GM18873 (cell line): Measurements from ENCODE around the gene ABR.

ENCODE experiments used
- ATAC-seq: cut with Tn5 transposase; IDR thresholded peaks from one replicate; pipeline ENCODE4 v1.9.1; 2021; ENCODE audit warnings: mild to moderate bottlenecking, moderate library complexity, moderate number of reproducible peaks; ENCODE audit not compliant: unreplicated experiment, low FRiP score

The ABR gene

DNA sequence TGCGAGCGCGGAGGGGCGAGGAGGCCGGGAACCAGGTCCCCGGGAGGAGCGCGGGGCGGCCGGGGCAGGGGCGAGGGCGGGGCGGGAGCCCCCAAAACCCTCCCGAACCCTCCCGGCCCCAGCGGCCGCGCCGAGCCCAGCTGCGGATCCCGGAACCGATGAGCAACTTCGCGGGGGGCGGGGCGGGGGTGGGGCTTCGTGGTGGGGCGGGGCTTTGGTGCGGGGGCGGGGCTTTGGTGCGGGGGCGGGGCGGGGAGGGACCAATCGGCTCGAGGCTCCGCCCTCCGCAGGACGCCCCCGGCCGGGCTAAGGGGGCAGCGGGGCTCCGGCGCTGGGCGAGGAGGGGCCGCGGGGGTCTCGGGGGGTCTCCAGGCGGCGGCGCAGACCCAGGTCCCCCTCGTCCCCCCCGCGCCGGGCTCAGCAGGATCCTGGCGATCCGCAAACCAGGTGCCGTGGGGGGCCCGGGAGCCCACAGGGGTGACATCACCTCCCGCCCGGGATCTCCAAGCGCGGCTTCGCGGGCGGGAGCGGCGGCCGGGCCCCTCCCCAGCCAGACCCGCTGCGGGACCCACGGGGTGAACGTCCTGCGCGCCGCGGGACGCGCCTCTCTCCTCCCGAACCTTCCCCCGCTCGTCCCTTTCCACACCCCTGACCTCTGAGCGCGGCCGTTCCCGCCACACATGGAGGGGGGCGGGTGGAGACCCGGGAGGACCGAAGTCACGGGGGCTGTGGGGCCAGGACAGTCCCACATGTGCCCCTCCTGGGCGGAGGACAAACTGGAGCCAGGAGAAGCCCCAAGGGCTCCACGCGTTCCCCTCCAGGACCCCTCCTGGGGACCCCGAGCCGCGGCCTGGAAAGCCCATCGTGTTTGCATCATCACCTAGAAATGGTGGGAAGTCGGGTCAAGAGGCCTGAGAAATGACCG is at the start of gene ABR:
ABR (minus strand) TSS at position 164 of the 925 bp plus-strand sequence. CDS start 254 bp downstream, outside the sequence.
- ATAC-seq = no peak

DNA sequence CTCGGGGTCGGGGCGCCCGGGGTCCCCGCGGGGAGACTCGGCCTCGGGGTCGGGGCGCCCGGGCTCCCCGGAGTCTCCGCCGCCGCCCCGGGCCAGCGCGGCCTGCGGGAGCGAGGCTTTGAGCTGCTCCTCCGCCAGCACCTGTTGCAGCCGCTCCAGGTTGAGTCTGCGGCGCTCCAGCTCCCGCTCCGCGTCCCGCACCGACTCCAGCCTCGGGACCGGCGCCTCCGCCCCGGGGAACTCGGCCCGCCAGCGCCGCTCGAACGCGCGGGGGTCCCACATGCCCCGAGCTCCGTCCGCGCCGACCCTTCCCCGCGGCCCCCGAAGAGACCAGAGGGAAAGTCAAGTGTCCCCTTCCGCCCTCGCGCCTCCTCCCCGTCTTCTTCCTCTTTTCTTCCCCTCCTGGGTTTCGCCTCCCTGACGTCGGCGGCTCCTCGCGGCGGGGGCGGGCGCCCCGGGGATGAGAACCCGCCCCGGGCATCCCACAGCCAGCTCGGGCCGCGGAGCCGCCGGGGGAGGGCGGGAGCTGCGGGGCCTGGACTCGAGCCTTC is 49.6 kb upstream of the ABR start:
- ATAC-seq = no peak

DNA sequence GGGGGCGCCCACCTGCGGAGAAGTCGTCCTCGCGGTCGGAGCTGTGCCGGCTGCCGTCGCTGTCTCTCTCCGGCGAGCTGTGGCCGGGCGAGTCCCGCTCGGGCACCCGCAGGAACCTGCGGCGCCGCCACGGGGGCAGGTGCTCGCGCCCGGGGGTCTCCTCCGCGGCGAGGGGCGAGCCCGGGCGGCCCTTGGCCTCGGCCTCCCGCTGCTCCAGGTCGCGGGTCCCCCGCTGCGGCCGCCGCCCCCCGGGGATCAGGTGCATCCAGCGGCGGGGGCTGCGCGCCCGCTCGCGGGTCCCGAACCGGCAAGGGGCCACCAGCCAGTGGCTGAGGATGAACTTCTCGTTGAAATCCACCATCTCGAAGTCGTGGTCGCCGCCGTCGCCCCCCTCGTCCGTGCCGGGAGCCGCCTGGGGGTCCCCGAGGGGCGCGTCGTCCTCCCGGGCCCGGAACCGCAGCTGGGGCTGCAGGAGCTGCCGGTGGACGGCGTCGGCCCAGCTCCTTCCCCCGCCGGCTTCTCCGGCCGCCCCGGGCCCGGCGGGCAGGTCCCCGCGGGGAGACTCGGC is 49.1 kb upstream of the ABR start:
- ATAC-seq = peak; percentile 19

DNA sequence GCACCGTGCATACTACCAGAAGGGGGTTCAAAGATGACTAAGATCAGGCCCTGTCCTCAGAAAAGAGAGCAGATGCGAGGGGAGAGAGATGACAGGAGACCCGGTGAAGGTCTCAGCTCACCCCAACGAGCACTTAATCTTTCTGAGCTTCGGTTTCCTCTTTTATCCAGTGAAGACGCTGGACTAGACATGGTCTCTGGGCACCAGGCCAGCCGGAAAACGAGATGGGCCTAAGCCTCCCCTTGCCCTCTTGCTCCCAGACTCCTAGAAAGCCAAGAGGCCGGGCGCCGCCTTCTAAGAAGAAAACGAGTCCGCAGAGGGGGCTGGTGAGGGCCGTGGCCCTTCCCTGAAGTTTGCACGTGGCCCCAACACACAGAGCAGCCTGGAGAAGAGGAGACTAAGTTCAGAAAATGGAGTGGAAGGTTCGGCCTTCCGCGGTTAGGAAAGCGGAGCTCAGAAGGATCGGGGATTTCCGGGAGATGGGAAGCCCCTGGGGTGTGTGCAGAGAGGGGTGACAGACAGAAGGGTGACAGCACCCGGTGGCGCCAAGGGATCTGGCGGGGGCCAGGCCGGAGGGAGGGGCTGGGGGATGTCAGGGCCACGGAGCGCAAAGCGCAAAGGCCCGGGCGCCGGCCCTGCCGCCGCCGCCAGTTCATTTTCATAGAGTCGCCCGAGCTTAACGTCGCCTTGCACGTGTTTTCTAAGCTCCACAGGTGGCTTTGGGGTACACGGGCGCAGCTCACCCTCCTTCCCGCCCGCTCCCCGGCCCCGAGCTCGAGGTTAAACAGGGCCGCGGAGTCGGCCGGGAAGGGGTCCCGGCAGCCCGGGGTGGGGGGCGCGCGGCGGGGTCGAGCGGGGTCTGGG is 48.4 kb upstream of the ABR start:
- peak; percentile 48 for ATAC-seq

DNA sequence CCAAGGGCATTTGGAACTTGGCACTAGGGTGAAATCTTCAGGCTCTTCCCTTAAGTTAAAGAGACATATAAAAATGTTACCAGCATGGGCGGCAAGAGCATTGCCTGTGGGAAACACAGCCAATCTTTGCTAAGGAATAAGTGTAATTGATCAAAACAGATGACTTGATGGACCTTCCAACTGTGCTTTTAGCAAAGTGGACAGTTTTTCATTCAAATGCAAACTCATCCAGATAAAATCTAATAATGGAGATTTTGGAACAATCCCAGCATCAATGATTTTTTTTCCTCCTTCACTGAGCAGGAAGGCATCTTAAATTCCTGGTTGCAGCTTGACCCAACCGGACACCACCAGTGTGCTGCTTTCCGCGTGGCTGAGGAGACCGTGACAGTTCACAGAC is 47.6 kb upstream of the ABR start:
- ATAC-seq = no peak

DNA sequence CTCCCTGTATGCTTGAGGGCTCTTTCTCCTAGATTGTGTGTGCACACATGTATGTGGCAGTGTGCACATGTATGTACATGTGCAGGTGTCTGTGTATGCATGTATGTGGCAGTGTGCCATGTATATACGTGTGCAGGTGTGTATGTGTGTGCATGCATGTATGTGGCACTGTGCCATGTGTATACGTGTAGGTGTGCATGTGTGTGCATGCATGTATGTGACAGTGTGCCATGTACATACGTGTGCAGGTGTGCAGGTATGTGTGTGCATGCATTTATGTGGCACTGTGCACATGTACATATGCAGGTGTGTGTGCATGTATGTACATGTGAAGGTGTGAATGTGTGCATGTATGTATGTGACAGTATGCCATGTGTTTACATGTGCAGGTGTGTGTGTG is 46.5 kb upstream of the ABR start:
- ATAC-seq = no peak

DNA sequence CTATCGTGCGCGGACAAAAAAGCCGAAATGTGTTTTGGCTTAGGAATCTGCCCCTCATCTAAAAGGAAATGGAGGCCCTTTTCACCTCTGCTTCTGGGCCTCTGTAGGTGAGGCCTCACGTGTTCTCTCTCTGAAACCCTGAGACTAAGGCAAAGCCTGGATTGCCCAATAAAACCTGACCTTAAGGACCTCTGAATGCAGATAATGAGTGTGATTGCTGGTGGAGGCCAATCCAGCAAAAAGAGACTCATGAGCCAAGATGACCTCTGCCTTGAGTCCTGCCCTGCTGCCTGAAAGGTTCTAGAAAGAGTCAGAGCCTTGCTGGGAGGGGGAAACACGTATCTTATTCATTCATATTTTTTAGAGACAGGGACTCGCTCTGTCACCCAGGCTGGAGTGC is 44.5 kb upstream of the ABR start:
- no peak for ATAC-seq

DNA sequence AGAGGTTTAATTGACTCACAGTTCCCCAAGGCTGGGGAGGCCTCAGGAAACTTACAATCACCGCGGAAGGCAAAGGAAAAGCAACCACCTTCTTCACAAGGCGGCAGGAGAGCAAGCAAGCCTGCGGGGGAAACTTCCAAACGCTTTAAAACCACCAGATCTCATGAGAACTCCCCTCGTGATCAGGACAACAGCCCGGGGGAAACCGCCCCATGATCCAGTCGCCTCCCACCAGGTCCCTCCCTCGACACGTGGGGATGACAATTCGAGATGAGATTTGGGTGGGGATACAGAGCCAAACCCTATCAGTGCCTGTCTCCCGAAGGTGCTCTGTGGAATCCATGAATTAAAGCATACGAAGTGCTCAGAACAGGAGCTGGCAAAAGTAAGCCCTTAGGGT is 43.9 kb upstream of the ABR start:
- no peak for ATAC-seq

DNA sequence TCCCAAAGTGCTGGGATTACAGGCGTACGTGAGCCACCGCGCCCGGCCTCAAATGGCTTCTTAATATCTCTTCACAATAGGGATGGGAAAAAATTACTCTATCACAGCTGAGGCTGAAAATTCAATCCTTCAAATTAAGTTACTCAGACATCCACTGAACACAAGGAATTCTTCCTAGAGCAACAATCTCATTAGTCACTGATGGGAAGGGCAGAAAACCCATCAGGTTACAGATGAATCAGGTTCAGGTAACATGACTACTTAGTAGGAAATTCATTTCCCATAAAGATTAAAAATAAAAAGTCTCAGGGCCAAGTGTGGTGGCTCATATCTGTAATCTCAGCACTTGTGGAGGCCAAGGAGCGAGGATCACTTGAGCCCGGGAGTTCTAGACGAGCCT is 42.5 kb upstream of the ABR start:
- no peak for ATAC-seq

DNA sequence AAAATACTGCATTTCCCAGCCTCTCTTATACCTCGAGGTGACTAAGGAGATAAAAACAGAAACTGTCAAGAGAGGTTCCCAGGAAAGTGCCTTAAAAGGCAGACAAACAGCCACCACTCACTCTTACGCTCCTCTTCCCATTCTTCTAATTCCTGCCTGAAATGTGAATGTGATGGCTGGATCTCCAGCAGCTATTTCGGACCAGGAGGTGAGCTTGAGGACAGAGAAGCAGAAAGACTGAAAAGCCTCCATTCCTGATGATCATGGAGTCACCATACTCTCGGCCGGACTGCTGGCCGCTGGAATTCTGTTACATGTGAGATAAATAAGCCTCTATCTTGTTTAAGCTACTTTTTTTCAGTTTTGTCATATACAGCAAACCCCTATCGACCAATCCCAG is 41.4 kb upstream of the ABR start:
- no peak for ATAC-seq

DNA sequence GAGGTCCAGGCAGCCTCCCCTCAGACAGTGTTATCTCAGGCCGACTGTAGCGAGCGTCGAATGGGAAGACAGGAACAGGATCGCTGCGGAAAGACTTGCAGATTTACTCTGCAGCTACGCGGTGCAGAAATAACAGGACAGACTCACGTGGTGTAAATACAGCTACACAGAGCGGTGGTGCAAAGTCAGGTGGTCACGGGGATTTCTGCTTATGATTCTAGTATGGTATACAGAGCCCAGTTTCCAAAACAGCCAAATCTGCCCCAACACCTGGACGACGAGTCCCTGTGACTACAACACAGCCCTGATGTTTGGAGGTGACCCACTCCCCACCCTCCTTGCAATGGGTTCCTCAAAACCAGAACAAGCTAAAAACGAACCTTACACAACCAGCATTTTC is 40.6 kb upstream of the ABR start:
- ATAC-seq = no peak

DNA sequence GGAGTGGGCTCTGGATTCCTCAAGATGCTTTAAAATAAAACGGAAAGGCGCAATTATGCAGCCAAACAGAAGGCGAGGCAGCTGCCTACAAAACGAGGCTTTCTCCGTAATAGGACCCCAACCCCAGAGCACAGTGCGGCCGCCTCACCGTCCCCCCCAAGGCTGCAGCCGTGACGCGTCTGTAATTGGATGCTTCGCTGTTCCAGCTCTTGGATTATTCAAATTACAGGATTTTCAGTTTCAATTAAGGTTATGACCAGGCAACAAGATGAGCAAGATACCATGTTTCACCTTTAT is 37.3 kb upstream of the ABR start:
- no peak for ATAC-seq

DNA sequence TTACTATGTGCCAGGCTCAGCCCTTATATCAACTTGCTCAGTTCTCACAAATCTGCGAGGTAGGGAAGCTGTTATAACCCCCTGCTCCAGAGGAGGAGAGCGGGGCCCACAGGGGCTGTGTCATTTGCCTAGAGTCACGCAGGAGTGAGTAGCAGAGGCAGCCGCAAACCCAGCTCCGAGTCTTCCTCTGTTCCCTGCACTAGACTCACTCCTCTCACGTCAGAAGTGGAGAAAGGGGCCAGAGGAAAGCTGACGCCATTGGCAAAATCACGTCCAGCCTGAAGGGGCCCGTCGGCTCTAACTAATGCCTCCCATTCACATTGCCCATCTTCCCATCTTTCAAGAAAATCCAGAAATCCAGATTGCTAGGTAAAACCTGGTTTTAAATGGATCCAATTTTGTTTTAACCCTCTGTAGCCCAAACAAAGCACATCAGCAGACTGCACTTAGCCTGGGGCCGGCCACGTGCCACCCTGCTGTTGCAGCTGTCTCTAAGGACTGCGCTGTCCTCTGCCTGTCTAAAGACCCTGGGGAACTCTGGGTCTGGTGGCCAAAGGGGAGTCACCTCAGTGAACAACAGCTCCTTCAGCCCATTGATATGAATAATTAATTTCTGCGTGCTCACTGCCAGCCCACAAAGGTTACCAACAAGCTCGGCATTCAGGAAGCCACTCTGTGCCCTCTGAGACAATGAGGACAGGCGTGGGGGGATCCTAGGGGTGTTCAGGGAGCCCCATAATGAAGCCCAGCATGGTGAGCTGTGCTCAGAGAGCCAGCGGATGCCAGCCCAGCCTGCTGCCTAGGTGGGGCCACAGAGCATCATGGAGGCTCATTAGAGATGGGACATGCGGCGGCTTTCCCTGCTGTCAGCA is 36.7 kb upstream of the ABR start:
- ATAC-seq = no peak

DNA sequence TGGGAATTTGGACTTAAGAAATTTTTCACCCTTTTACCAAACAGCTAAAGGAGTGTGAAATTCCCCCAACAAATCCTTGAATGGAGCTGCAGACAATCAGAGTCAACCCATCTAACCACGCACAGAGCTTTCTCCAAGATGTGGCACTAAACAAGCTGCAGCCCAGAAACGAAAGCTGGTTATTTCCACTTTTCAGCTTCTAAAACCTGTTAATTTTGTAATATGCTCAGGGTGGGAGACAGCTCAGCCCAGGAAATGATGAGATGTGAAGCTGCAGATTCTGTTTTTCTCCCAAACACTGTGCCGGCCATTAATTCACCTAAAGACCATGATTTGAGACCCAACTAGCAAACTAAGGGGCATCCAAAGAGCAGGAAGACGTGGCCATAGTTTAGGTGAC is 33.2 kb upstream of the ABR start:
- no peak for ATAC-seq

DNA sequence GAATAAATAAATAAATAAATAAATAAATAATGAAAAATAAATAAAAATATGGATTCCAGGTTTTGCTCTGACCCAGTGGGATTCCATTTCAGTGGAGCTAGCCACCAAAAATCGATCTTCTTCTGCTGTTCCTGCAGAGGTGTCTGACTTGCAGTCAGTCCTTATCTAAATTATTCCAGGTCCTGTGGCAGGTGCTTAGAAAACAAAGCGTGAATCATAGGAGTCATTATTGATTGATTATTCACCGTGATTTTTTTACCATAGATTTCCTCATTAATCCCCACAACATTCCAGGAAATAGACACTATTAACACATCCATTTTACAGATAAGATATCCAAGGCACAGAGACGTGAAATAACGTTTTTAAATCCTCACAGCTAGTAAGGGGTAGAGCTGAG is 31.5 kb upstream of the ABR start:
- no peak for ATAC-seq

DNA sequence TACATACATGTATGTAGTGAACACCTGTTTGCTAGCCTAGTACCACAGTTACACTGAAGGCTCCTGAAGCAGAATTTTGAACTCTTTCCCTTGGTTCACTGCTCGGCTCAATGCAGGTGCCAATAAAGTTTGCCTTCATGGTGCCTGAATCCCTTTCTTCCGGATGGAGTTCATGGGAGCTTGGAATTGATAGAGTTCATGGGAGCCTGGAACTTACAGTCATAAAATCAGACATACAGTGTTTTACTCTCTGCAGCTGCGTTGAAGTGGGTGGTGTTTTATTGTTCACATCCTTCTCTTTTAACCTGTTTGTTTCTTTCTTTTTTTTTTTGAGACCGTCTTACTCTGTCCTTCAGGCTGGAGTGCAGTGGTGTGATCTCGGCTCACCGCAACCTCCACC is 29.2 kb upstream of the ABR start:
- ATAC-seq = no peak

DNA sequence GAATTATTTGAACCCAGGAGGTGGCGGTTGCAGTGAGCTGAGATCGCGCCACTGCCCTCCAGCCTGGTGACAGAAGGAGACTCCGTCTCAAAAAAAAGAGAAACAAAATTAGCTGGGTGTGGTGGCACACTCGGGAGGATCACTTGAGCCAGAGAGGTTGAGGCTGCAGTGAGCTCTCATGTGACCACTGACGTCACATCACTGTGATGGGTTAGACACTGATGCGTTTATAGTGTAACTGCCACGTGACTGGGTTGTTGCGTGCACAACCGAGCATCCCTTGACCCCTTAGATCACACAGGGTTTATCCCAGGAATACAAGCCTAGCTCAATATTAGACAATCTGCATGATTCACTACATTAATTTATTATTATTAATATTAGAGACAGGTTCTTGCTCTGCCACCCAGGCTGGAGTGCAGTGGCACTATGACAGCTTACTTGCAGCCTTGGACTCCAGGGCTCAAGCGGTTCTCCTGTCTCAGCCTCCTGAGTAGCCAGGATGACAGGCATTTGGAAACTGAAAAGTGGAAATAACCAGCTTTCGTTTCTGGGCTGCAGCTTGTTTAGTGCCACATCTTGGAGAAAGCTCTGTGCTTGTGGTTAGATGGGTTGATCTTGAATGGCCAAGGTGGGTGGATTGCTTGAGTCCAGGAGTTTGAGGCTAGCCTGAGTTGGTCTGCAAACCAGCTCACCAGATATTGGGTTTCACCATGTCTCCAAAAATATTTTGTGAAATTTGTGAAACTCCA is 26.4 kb upstream of the ABR start:
- ATAC-seq = no peak

DNA sequence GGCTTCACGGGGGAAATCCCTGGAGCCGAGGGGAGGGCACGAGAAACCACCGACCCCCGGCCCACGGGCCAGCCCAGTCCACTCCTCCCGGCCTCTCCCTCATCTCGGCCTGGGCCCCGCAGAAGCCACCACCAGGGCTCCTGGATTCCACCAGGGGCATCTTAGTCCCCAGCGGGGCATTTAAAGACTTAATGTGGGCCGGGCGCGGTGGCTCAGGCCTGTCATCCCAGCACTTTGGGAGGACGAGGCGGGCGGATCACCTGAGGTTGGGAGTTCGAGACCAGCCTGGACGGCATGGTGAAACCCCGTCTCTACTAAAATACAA is 24.1 kb upstream of the ABR start:
- ATAC-seq = no peak

DNA sequence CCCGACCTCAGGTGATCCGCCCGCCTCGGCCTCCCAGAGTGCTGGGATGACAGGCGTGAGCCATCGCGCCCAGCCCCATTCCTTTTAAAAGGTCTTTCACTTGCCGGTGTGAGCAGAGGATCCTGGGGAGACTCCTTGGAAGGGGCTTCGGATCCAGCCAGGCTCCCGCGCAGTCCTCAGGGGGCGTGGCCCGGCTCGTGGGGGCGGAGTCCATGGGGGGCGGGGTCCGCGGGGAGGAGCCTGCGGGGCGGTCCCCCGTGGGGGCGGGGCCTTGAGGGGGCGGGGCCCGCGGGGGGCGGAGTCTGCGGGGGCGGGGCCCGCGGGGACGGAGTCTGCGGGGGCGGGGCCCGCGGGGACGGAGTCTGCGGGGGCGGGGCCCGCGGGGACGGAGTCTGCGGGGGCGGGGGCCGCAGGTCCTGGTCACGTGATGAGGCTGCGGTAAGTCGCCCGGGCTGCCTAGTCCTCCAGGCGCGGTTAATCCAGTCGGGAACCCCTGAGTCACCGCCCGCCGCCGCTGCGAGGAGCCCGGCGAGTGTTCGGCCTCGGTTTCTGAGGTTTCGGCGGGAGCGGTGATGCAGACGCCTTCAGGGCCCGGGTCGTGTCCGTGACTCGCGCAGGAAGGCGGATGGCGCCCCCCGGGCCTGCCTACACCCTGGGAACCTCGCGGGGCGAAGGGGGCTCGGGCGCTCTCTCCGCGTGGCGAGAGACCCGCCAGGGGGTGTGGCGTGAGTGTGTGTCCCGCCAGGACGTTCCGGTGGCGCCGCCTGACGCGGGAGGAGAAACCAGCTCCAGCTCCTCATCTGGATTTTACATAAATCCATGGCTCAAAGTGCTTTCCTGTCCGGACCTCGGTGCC is 23.6 kb upstream of the ABR start:
- ATAC-seq = no peak
